ENCODE data around the gene SDCCAG8.

DNA sequence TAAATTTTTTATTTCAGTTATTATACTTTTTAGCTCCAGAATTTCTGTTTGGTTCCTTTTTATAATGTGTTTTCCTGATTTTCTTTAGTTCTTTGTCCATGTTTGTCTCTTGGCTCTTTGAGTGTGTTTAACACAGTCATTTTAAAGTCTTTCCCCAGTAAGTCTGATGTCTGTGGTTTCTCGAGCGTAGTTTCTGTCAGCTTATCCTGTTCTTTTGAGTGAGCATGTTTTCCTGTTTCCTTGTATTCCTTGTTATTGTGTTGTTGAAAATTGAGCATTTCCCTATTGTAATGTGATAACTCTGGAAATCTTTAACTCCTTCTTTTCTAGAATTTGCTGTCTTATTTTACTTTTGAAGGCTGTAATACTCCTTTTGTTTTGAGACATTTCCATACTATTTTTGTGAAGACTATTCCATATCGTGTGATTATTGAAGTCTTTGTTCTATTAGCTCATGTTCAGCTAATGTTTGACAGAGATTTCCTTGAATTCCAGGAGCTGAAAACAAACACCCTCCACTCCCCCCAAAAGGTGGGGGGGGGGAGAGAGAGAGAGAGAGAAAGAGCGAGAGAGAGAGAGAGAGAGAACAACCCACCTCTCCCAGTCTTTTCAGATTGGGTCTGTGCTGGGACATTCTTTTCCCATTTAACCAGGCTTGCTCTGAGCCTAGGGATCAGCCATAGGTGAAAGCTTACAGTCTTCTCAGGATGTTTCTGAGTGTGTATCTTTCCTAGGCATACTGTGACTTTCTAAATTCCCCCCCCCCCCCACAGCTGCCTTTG is 38.3 kb downstream of the SDCCAG8 start:
- TF ChIP-seq EZH2 (IDR thresholded peaks at IDR 0.05) (no peak), POLR2AphosphoS5 (IDR thresholded peaks at IDR 0.05; ENCODE audit: borderline replicate concordance, low read depth, low read length) (no peak)

All from SK-N-MC (cell line).